Naive thymus-derived CD8-positive, alpha-beta T cell (primary cell): ENCODE data around the gene UBE2G2. TPM values are rescaled to one million over a fixed set of nuclear protein-coding genes. Genes with fewer than 3 reads are reported as not detected.

Experiments
- ATAC-seq, 2 donors: fragments of 150-1000 bp; cut with Tn5 transposase in 1 of 2; sonication (Bioruptor Pico), chemical (Tn5 transposase) in 1 of 2; 1 replicate in 1 of 2; 2 replicates in 1 of 2; pipeline ENCODE4 v1.10.0; 2021; ENCODE audit warnings: mild to moderate bottlenecking in 2 of 2, moderate library complexity in 2 of 2
- POLR2A ChIA-PET: fragments of 350-600 bp; sonication (Branson Sonifier 250); formaldehyde crosslinking; loops from one replicate; lab custom pipeline; 2021; ENCODE audit warnings: antibody characterized with exemption; lab: Charles Lee
- DNase-seq, 10 donors: peaks; one replicate each; pipeline versions ENCODE4 v3.0.0 to v3.0.0-alpha.2; 2020 to 2022
- H3K27ac Mint-ChIP-seq, 10 donors: one replicate each; pipeline ENCODE4 v1.8.0; 2020 to 2022; ENCODE audit warnings: mild to moderate bottlenecking in 10 of 10, mixed read lengths in 10 of 10, moderate library complexity in 4 of 10, inconsistent platforms in 1 of 10
- H3K27me3 Mint-ChIP-seq, 5 donors: one replicate each; pipeline ENCODE4 v1.8.0; 2021 to 2022; ENCODE audit warnings: mixed read lengths in 5 of 5
- H3K36me3 Mint-ChIP-seq, 3 donors: one replicate each; pipeline ENCODE4 v1.8.0; 2020 to 2022; ENCODE audit warnings: mixed read lengths in 3 of 3, mild to moderate bottlenecking in 2 of 3, inconsistent platforms in 1 of 3
- H3K4me1 Mint-ChIP-seq, 4 donors: one replicate each; pipeline ENCODE4 v1.8.0; 2021 to 2022; ENCODE audit warnings: mixed read lengths in 4 of 4
- H3K4me3 Mint-ChIP-seq, 10 donors: one replicate each; pipeline ENCODE4 v1.8.0; 2020 to 2022; ENCODE audit warnings: mild to moderate bottlenecking in 10 of 10, mixed read lengths in 10 of 10, moderate library complexity in 6 of 10, inconsistent platforms in 1 of 10
- H3K9me3 Mint-ChIP-seq, 9 donors: one replicate each; pipeline ENCODE4 v1.8.0; 2020 to 2022; ENCODE audit warnings: mixed read lengths in 9 of 9, mild to moderate bottlenecking in 3 of 9, inconsistent platforms in 1 of 9, moderate library complexity in 1 of 9
- polyA plus RNA-seq, 3 donors: library from polyadenylated mRNA; unstranded; fragments of 300-500 nt; fragmentation: Illumina TruSeq; gene quantifications; one replicate each; pipeline ENCODE4 v1.2.3, GENCODE V29; 2021
- total RNA-seq, 8 experiments: library from RNA in 2 of 8; stranded (reverse) in 2 of 8; gene quantifications; one replicate each; pipeline ENCODE4 v1.2.3 and lab custom pipeline; 2021 to 2026

UBE2G2 gene
- total and polyA plus RNA-seq, 5 experiments from 2014 or later: 56.2 to 186 (median 72.8) TPM

GRCh38 chr21:44844256-44844655 is 42.6 kb upstream of the UBE2G2 start:
- Mint-ChIP-seq H3K36me3 (peaks cover 0 to 5% (median 0%) of the 10 kb centered on the region in 3 donors), H3K4me3 (peak overlapping the region in 6 of 10 donors; percentile 15 to 70 (median 44)), H3K27me3 (peaks cover 0 to 5% (median 2%) of the 10 kb centered on the region in 5 donors), H3K9me3 (no peaks in the 10 kb centered on the region), H3K27ac (no peak overlapping the region), H3K4me1 (peaks cover 6 to 18% (median 12%) of the 10 kb centered on the region in 4 donors)
- DNase-seq: no peak
- POLR2A ChIA-PET: no interaction called here
- ATAC-seq: no peak

GRCh38 chr21:44842721-44843445 is 41.3 kb upstream of the UBE2G2 start:
- ATAC-seq (no peak), DNase-seq (no peak)
- Mint-ChIP-seq H3K27ac (no peak overlapping the region), H3K27me3 (peaks cover 0 to 5% (median 2%) of the 10 kb centered on the region in 5 donors), H3K4me1 (peaks cover 6 to 18% (median 12%) of the 10 kb centered on the region in 4 donors), H3K9me3 (no peaks in the 10 kb centered on the region), H3K4me3 (peak overlapping the region in 1 of 10 donors; percentile 25), H3K36me3 (no peaks in the 10 kb centered on the region)
- POLR2A ChIA-PET: no interaction called here

DNA sequence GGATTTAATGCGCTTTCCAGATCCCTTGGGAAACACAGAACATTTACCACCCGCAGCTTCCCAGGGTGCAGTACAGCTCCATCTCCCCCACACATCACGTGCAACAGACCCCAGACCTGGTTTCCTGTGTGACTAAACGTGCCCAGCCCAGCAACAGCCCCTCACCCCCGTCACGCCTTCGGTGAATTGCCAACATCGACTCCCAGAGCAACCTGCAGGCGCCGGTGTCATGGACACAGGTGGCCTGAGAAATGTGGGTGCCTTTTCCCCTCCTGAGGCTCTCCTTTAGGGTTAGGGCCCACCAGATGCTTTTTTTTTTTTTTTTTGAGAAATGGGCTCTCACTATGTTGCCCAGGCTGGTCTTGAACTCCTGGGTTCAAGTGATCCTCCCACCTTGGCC is 40.5 kb upstream of the UBE2G2 start:
- Mint-ChIP-seq H3K4me3 (no peak overlapping the region), H3K36me3 (no peaks in the 10 kb centered on the region), H3K4me1 (peaks cover 6 to 18% (median 12%) of the 10 kb centered on the region in 4 donors), H3K9me3 (no peaks in the 10 kb centered on the region), H3K27ac (no peak overlapping the region), H3K27me3 (peaks cover 0 to 5% (median 2%) of the 10 kb centered on the region in 5 donors)
- no peak for DNase-seq
- ATAC-seq: no peak
- POLR2A ChIA-PET: no interaction called here

DNA sequence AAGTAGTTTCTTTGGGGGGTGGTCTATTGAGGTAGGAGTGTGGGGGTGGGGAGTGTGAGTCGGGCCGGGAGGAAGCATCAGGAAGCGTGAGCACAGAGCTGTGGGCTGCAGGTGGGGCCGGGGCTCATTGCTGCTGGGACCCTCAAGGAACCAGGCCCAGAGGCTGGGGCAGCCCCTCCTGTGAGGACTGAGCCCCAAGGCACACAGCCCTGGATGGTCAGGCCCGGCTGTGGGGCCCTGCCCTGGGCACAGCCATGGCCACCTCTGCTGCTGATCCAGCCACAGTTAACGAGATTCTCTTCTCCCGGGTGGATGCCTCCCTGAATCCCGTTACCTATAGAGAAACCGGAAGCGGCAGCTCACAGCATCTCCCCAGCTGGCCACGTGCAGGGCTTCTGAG is 39.2 kb upstream of the UBE2G2 start:
- Mint-ChIP-seq H3K27ac (no peak overlapping the region), H3K36me3 (no peaks in the 10 kb centered on the region), H3K27me3 (peaks cover 0 to 5% (median 2%) of the 10 kb centered on the region in 5 donors), H3K4me1 (peaks cover 0 to 8% (median 3%) of the 10 kb centered on the region in 4 donors), H3K9me3 (no peaks in the 10 kb centered on the region), H3K4me3 (no peak overlapping the region)
- DNase-seq (no peak), ATAC-seq (no peak)
- POLR2A ChIA-PET: interaction anchor here (0.8 kb wide), 1 partner anchor 16 kb away, joined by 3 read pairs; no protein-coding TSS in a partner anchor

DNA sequence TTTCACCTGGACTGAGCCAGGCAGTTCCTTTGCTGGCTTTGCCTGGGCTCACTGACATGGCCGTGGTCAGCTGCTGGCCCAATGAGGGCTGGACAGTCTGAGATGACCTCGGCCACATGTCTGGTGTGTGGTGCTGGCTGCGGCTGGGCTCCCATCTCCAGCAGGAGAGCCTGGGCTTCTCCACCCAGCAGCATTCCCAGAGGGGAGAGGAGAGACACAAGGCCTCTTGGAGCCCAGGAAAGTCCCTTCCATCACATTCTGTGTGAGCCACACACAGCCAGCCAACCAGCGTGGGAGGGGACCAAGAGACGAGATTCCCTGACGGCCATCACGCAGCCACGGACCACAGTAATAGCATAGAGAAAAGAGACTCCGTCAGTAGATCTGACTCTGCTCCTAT is 37.3 kb upstream of the UBE2G2 start:
- H3K4me3 Mint-ChIP-seq: no peak overlapping the region
- peak overlapping the region in 1 of 10 donors; percentile 5 for H3K27ac Mint-ChIP-seq
- DNase-seq (no peak), ATAC-seq (no peak)
- no peaks in the 10 kb centered on the region for H3K36me3 Mint-ChIP-seq
- H3K9me3 Mint-ChIP-seq: no peaks in the 10 kb centered on the region
- H3K27me3 Mint-ChIP-seq: peaks cover 0 to 5% (median 0%) of the 10 kb centered on the region in 5 donors
- no peaks in the 10 kb centered on the region for H3K4me1 Mint-ChIP-seq
- POLR2A ChIA-PET: no interaction called here

DNA sequence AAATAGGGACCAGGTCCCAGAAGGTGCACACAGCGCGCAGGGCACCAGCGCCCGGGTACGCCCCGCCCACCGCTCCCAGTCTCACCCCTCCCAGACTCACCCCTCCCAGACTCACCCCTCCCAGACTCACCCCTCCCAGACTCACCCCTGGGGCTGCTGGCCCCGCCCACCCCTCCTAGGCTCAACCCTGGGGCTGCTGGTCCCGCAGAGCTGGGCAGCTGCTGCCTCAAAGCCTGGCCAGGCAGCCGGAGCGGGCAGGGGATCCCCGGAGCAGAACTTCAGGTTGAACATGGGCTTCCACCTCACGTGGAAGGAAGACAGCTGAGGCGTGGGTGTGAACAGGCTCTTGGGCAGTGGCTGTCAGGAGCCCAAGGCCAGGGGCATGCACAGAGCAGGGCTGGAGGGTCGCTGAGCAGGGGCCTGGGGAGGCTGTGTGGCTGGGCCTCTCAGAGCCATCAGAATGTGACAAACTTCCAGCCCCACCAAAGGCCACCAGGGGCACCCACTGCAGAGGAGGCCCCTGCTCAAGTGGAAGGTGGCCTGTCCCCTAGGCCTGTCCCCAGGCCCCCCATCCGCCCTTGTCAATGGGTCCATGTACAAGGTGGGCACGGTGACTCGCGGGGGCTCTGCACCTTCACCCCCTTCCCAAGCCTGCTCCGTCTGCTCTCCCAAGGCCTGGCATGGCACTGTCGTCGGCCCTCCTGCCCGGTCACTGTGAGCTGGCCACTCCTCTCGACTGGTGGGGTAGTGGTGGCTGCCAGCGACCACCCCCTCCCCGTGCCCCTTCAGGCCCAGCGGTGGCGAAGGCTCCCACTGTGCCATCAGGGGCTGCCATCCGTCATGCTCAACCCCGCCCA is 36.6 kb upstream of the UBE2G2 start:
- Mint-ChIP-seq H3K9me3 (no peaks in the 10 kb centered on the region), H3K4me3 (no peak overlapping the region), H3K27ac (no peak overlapping the region), H3K36me3 (no peaks in the 10 kb centered on the region), H3K27me3 (peaks cover 0 to 5% (median 0%) of the 10 kb centered on the region in 5 donors), H3K4me1 (no peaks in the 10 kb centered on the region)
- POLR2A ChIA-PET: no interaction called here
- DNase-seq (no peak), ATAC-seq (no peak)

DNA sequence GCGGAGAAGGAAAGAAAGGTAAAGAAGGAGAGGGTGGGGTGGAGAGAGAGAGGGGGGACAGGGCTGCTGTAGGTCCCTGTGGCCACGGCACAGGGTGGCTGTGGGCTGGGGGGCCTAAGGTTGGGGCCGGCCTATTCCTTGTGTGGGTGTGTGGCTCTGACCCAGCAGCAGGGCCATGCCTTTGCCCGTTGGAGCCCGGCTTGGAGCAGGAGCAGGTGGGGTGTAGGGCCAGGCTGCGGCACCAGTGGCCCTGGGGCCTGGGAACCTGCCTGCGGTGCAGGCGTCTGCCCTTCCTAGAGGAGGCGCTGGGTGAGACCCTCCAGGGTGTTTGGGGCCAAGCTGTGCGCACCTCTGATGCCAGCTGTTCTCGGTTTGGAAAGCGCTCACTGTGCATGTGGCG is 35.9 kb upstream of the UBE2G2 start:
- POLR2A ChIA-PET: no interaction called here
- no peak for ATAC-seq
- no peaks in the 10 kb centered on the region for H3K4me1 Mint-ChIP-seq
- no peak overlapping the region for H3K27ac Mint-ChIP-seq
- no peak overlapping the region for H3K4me3 Mint-ChIP-seq
- no peak for DNase-seq
- H3K36me3 Mint-ChIP-seq: no peaks in the 10 kb centered on the region
- no peaks in the 10 kb centered on the region for H3K9me3 Mint-ChIP-seq
- H3K27me3 Mint-ChIP-seq: peaks cover 0 to 5% (median 0%) of the 10 kb centered on the region in 5 donors

- no peak for ATAC-seq
- POLR2A ChIA-PET: no interaction called here
- H3K27ac Mint-ChIP-seq: no peak overlapping the region
- no peaks in the 10 kb centered on the region for H3K36me3 Mint-ChIP-seq
- no peak for DNase-seq
- H3K27me3 Mint-ChIP-seq: peaks cover 0 to 3% (median 0%) of the 10 kb centered on the region in 5 donors
- no peaks in the 10 kb centered on the region for H3K4me1 Mint-ChIP-seq
- no peak overlapping the region for H3K4me3 Mint-ChIP-seq
- no peaks in the 10 kb centered on the region for H3K9me3 Mint-ChIP-seq
Observed at GRCh38 chr21:44836666-44837471, 35.2 kb upstream of the UBE2G2 start.

DNA sequence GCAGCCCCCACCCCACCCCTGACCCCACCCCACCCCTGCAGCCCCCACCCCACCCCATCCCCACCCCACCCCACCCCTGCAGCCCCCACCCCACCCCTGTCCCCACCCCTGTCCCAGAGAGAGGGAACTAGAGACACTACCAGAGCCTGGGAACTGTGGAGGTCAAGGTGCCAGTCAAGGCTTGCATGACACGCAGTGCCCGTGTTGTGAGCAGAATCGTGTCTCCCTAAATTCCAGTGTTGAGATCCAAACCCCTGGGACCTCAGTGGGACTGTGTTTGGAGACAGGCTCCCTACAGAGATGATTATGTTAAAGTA is 34.7 kb upstream of the UBE2G2 start:
- no peak overlapping the region for H3K4me3 Mint-ChIP-seq
- H3K36me3 Mint-ChIP-seq: no peaks in the 10 kb centered on the region
- H3K27me3 Mint-ChIP-seq: peaks cover 0 to 2% (median 0%) of the 10 kb centered on the region in 5 donors
- DNase-seq (no peak), ATAC-seq (no peak)
- no peak overlapping the region for H3K27ac Mint-ChIP-seq
- POLR2A ChIA-PET: no interaction called here
- H3K4me1 Mint-ChIP-seq: peaks cover 2 to 4% (median 2%) of the 10 kb centered on the region in 4 donors
- no peaks in the 10 kb centered on the region for H3K9me3 Mint-ChIP-seq

DNA sequence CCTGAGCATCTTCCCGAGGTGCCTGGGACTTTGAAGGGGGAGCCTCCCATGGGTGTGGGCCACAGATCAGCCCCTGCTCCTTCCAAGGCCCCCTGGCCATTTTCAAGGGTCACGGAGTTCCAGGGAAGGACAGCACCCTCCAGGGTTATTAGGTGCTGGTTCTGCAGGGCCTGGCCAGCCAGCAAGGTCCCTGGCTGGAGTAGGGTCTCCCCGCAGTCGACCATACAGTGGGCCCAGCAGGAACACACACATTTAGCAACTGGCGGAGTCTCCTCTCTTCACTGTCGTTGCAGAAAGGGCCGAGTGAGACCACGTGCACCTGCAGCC is 34.0 kb upstream of the UBE2G2 start:
- no peak overlapping the region for H3K27ac Mint-ChIP-seq
- ATAC-seq: no peak
- DNase-seq: no peak
- H3K4me1 Mint-ChIP-seq: peaks cover 5 to 11% (median 7%) of the 10 kb centered on the region in 4 donors
- H3K36me3 Mint-ChIP-seq: no peaks in the 10 kb centered on the region
- no peak overlapping the region for H3K4me3 Mint-ChIP-seq
- peaks cover 0 to 2% (median 0%) of the 10 kb centered on the region in 5 donors for H3K27me3 Mint-ChIP-seq
- POLR2A ChIA-PET: no interaction called here
- H3K9me3 Mint-ChIP-seq: peaks cover 0 to 1% (median 0%) of the 10 kb centered on the region in 9 donors

GRCh38 chr21:44834951-44835646 is 33.5 kb upstream of the UBE2G2 start:
- Mint-ChIP-seq H3K4me1 (peaks cover 5 to 14% (median 8%) of the 10 kb centered on the region in 4 donors), H3K9me3 (peaks cover 0 to 2% (median 0%) of the 10 kb centered on the region in 9 donors), H3K27ac (no peak overlapping the region), H3K36me3 (no peaks in the 10 kb centered on the region), H3K4me3 (no peak overlapping the region), H3K27me3 (peaks cover 0 to 2% (median 0%) of the 10 kb centered on the region in 5 donors)
- POLR2A ChIA-PET: no interaction called here
- ATAC-seq (no peak), DNase-seq (no peak)

GRCh38 chr21:44834231-44834950 is 32.8 kb upstream of the UBE2G2 start:
- H3K9me3 Mint-ChIP-seq: peaks cover 0 to 2% (median 0%) of the 10 kb centered on the region in 9 donors
- H3K36me3 Mint-ChIP-seq: no peaks in the 10 kb centered on the region
- ATAC-seq (no peak), DNase-seq (no peak)
- H3K4me1 Mint-ChIP-seq: peaks cover 5 to 21% (median 8%) of the 10 kb centered on the region in 4 donors
- H3K27ac Mint-ChIP-seq: peak overlapping the region in 1 of 10 donors; percentile 73
- POLR2A ChIA-PET: no interaction called here
- no peaks in the 10 kb centered on the region for H3K27me3 Mint-ChIP-seq
- H3K4me3 Mint-ChIP-seq: no peak overlapping the region
